GM19193 (cell line): ENCODE measurements around the gene PPT2.

Source experiments
- POLR2A ChIP-seq: IDR thresholded peaks from 4 replicates; pipeline ENCODE4 v1.6.1; 2011; ENCODE audit not compliant: insufficient read depth, insufficient read length; ENCODE audit errors: extremely low read depth

The PPT2 gene

GRCh38 chr6:32188381-32189068 lies 34.6 kb downstream of the PPT2 start:
- TF ChIP-seq POLR2A = no peak

GRCh38 chr6:32189069-32189741 lies 35.3 kb downstream of the PPT2 start:
- TF ChIP-seq POLR2A = no peak

- no peak for TF ChIP-seq POLR2A
Measured at GRCh38 chr6:32189742-32190053, 35.8 kb downstream of the PPT2 start.

- TF ChIP-seq POLR2A = peak; percentile 73
Measured at GRCh38 chr6:32190054-32190851, 36.3 kb downstream of the PPT2 start, which contains the start of gene PBX2. Gene PBX2, minus strand, starts transcription at chr6:32190202. Its CDS starts 287 bp downstream, at chr6:32189915.

- peak; percentile 19 for TF ChIP-seq POLR2A
Measured at GRCh38 chr6:32190911-32191677, 37.2 kb downstream of the PPT2 start.

- peak; percentile 34 for TF ChIP-seq POLR2A
Measured at GRCh38 chr6:32191696-32192607, 38.0 kb downstream of the PPT2 start.

- peak; percentile 67 for TF ChIP-seq POLR2A
Measured at GRCh38 chr6:32192608-32193039, 38.7 kb downstream of the PPT2 start, which contains the start of gene GPSM3. Gene GPSM3, minus strand, starts transcription at chr6:32192643. Its CDS starts 130 bp downstream, at chr6:32192513.

GRCh38 chr6:32194388-32194787 lies 40.4 kb downstream of the PPT2 start:
- TF ChIP-seq POLR2A = no peak

GRCh38 chr6:32194825-32195651 lies 41.1 kb downstream of the PPT2 start:
- TF ChIP-seq POLR2A = peak; percentile 12

- no peak for TF ChIP-seq POLR2A
Measured at GRCh38 chr6:32195652-32195901, 41.6 kb downstream of the PPT2 start.

- TF ChIP-seq POLR2A = peak; percentile 88
Measured at GRCh38 chr6:32195902-32196681, 42.2 kb downstream of the PPT2 start.

GRCh38 chr6:32196682-32197616 lies 43.0 kb downstream of the PPT2 start:
- TF ChIP-seq POLR2A = no peak

GRCh38 chr6:32198345-32198696 lies 44.4 kb downstream of the PPT2 start:
- no peak for TF ChIP-seq POLR2A
